Fibroblast of lung (primary cell): Measurements from ENCODE around the gene STEAP2. TPM values are rescaled to one million over a fixed set of nuclear protein-coding genes. Genes with fewer than 3 reads are reported as not detected.
A peak's percentile ranks its signal among the peaks of the same experiment; 100 is the strongest.

Source experiments
- DNase-seq, 2 donors: peaks; one replicate each; pipeline versions ENCODE4 v3.0.0 to v3.0.0-alpha.2; 2010; ENCODE audit warnings: low read depth in 2 of 2
- H2AFZ ChIP-seq: 2 replicates; pipeline ENCODE4 v1.5.1; 2012; ENCODE audit warnings: low read length, control low read depth, inconsistent platforms
- H3K27ac ChIP-seq: 2 replicates; pipeline ENCODE4 v1.5.1; 2011; ENCODE audit warnings: low read length, control low read depth; ENCODE audit not compliant: insufficient read depth
- H3K27me3 ChIP-seq: 2 replicates; pipeline ENCODE4 v1.5.1; 2011; ENCODE audit warnings: mild to moderate bottlenecking, low read length; ENCODE audit not compliant: control insufficient read depth, insufficient read depth
- H3K36me3 ChIP-seq: 2 replicates; pipeline ENCODE4 v1.5.1; 2011; ENCODE audit warnings: low read length; ENCODE audit not compliant: control insufficient read depth, insufficient read depth
- H3K4me1 ChIP-seq: 2 replicates; pipeline ENCODE4 v1.5.1; 2011; ENCODE audit warnings: low read length; ENCODE audit not compliant: control insufficient read depth, insufficient read depth; ENCODE audit errors: extremely low read depth
- H3K4me2 ChIP-seq: 2 replicates; pipeline ENCODE4 v1.5.1; 2011; ENCODE audit warnings: low read length, control low read depth; ENCODE audit not compliant: insufficient read depth; ENCODE audit errors: extremely low read depth
- H3K4me3 ChIP-seq, 4 experiments: fragments of 200-600 bp in 1 of 4; sonication (generic) in 1 of 4; replicated peaks in 1 of 4; 2 replicates each; pipeline ENCODE4 v1.5.1; 2011 to 2016; ENCODE audit warnings: low read length in 4 of 4, low read depth in 3 of 4, mild to moderate bottlenecking in 3 of 4, control low read depth in 2 of 4, inconsistent platforms in 1 of 4, mixed read lengths in 1 of 4; ENCODE audit not compliant: insufficient read depth in 1 of 4; ENCODE audit errors: control extremely low read depth in 1 of 4
- H3K79me2 ChIP-seq: 2 replicates; pipeline ENCODE4 v1.5.1; 2012; ENCODE audit warnings: mild to moderate bottlenecking, low read length, inconsistent platforms; ENCODE audit not compliant: control insufficient read depth, insufficient read depth
- H3K9ac ChIP-seq: 2 replicates; pipeline ENCODE4 v1.5.1; 2011; ENCODE audit warnings: mild to moderate bottlenecking, low read length, control low read depth; ENCODE audit not compliant: insufficient read depth
- H3K9me3 ChIP-seq: 2 replicates; pipeline ENCODE4 v1.5.1; 2012; ENCODE audit warnings: low read depth, low read length; ENCODE audit not compliant: control insufficient read depth, insufficient read depth
- H4K20me1 ChIP-seq: 2 replicates; pipeline ENCODE4 v1.5.1; 2011; ENCODE audit warnings: low read length; ENCODE audit not compliant: control insufficient read depth, insufficient read depth; ENCODE audit errors: extremely low read depth
- EZH2 ChIP-seq: IDR thresholded peaks from 2 replicates; pipeline ENCODE4 v1.5.1; 2012; ENCODE audit warnings: low read length, control low read depth, mild to moderate bottlenecking; ENCODE audit errors: missing control alignments
- polyA plus RNA-seq, 2 donors: library from polyadenylated mRNA; depleted of rRNA in 1 of 2; stranded (reverse) in 1 of 2; unstranded in 1 of 2; fragments of >200 nt; gene quantifications; 2 replicates each; pipeline ENCODE4 v1.2.1, GENCODE V29; 2011 to 2012; ENCODE audit warnings: missing spikeins in 1 of 2
- total RNA-seq: library from RNA; depleted of rRNA; stranded (reverse); fragments of >200 nt; gene quantifications from 2 replicates; pipeline ENCODE4 v1.2.1, GENCODE V29; 2014
- TF ChIP-seq, protein P1 (sequence below), 2 donors: IDR thresholded peaks in 1 of 2; conservative IDR thresholded peaks in 1 of 2; 1 replicate in 1 of 2; 2 replicates in 1 of 2; pipeline ENCODE4 v1.5.1; 2011 to 2012; ENCODE audit warnings: low read length in 2 of 2, control low read depth in 1 of 2, inconsistent platforms in 1 of 2, low read depth in 1 of 2, mild to moderate bottlenecking in 1 of 2

Gene STEAP2
- total and polyA plus RNA-seq, 2 donors (not counting 1 experiment from before 2014, with no cell fraction given), result 16.5 to 26.3 TPM

DNA sequence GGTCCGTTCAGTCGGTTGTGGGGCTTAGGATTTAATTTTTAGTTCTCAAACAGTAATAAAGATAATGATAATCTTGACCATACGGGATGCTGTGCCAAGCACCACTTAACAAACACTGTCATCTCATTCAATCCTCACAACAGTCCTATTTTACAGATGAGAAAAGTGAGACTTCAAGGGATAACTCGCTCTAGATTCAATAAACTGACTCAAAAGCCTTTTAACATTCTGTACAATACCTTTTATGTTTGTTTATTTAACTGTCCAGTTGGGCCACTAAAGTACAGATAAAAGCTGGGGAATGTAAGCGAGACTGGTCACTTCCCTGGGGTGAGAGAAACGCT lies 33.0 kb downstream of the STEAP2 start:
- no peaks in the 10 kb centered on the region for H3K27me3 ChIP-seq
- no peaks in the 10 kb centered on the region for H3K9me3 ChIP-seq
- H3K4me1 ChIP-seq, result no peaks in the 10 kb centered on the region
- peak overlapping the region; percentile 35 to 84 (median 77) for H3K4me3 ChIP-seq
- no peak for TF ChIP-seq EZH2
- TF ChIP-seq, protein P1, sequence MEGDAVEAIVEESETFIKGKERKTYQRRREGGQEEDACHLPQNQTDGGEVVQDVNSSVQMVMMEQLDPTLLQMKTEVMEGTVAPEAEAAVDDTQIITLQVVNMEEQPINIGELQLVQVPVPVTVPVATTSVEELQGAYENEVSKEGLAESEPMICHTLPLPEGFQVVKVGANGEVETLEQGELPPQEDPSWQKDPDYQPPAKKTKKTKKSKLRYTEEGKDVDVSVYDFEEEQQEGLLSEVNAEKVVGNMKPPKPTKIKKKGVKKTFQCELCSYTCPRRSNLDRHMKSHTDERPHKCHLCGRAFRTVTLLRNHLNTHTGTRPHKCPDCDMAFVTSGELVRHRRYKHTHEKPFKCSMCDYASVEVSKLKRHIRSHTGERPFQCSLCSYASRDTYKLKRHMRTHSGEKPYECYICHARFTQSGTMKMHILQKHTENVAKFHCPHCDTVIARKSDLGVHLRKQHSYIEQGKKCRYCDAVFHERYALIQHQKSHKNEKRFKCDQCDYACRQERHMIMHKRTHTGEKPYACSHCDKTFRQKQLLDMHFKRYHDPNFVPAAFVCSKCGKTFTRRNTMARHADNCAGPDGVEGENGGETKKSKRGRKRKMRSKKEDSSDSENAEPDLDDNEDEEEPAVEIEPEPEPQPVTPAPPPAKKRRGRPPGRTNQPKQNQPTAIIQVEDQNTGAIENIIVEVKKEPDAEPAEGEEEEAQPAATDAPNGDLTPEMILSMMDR (conservative IDR thresholded peaks at IDR 0.05 in 1 of 2, IDR thresholded peaks at IDR 0.05 in 1 of 2; ENCODE audit: low read depth in 1 of 2, low read length in 2 of 2), result no peak
- H3K4me2 ChIP-seq, result peak overlapping the region; percentile 1
- no peak overlapping the region for H3K27ac ChIP-seq
- DNase-seq, result no peak
- no peaks in the 10 kb centered on the region for H3K36me3 ChIP-seq
- H2AFZ ChIP-seq, result peak overlapping the region; percentile 96
- H4K20me1 ChIP-seq, result no peaks in the 10 kb centered on the region
- H3K9ac ChIP-seq, result no peak overlapping the region
- no peaks in the 10 kb centered on the region for H3K79me2 ChIP-seq

DNA sequence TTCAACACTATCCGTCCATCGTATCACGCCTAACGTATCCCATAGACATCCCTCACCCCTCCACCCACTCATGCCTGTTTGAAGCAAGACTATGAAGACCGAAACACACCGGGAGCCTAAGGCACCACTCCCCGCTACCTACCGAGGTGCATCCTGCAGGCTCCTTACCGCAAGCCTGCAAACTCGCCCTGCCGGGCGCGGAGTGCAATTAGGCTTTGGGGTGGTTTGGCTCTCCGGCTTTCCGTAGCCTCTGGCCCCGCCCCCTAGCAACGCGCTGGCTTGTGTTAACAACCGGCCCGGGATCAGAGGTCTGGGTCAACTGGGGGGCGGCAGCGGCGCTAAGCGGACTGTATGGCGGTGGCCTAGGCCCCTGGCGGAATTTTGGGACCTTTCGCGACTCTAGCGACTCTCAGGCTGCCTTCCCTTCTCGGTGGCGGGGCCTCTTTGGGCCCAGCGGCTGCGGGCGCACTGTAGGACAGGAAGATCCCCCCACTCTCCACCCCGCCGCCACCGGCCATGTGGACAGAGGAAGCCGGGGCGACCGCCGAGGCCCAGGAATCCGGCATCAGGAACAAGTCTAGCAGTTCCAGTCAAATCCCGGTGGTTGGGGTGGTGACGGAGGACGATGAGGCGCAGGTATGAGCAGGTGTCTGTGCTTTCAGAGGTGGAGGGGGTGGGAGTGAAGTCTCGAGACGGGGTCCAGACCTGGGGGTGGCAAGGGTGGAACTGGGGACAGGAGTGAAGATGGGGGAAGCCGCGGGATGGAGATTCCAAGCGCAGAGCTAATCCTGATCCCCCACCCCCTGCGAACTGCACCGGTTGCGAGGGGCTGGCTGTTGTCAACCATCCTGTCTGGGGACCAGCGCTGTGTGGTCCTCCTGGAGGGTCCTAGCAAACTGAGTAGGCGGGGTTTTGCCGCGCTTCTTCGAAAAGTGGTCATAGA lies 33.6 kb downstream of the STEAP2 start, which contains the start of gene CFAP69:
TSS of gene CFAP69 (plus strand) at position 266 of the 943 bp plus-strand sequence. CDS start at position 517, 251 bp downstream.
- H3K27ac ChIP-seq, result peak within 1 kb of the TSS; percentile 41

DNA sequence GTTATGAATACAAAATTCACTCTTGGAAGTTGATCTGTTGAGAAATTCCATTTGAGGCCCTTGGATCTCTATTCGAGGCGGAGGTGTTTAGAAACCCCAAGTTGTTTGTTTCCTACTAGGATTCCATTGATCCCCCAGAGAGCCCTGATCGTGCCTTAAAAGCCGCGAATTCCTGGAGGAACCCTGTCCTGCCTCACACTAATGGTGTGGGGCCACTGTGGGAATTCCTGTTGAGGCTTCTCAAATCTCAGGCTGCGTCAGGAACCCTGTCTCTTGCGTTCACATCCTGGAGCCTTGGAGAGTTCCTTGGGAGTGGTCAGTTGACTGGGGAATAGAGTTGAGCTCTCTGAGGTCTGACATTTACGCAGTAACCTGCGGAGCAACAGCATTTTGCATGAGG lies 34.6 kb downstream of the STEAP2 start:
- TF ChIP-seq EZH2, result no peak
- TF ChIP-seq, protein P1 (conservative IDR thresholded peaks at IDR 0.05 in 1 of 2, IDR thresholded peaks at IDR 0.05 in 1 of 2; ENCODE audit: low read depth in 1 of 2, low read length in 2 of 2), result no peak
- Histone ChIP-seq H3K9ac (no peak overlapping the region), H2AFZ (peak overlapping the region; percentile 77), H3K27ac (no peak overlapping the region), H3K27me3 (no peaks in the 10 kb centered on the region), H4K20me1 (no peaks in the 10 kb centered on the region), H3K4me2 (peak overlapping the region; percentile 85), H3K9me3 (no peaks in the 10 kb centered on the region), H3K36me3 (no peaks in the 10 kb centered on the region), H3K4me3 (peak overlapping the region in 2 of 4 experiments; percentile 83 to 84), H3K4me1 (peaks cover under 1% of the 10 kb centered on the region), H3K79me2 (no peaks in the 10 kb centered on the region)
- DNase-seq, result peak; percentile 38 to 61

More for the DNA sequence above, 33.6 kb downstream of the STEAP2 start, which contains the start of gene CFAP69:
- Histone ChIP-seq H3K79me2 (no peaks in the 10 kb centered on the region), H2AFZ (peak within 1 kb of the TSS; percentile 96), H3K4me1 (no peaks in the 10 kb centered on the region), H3K4me2 (peak within 1 kb of the TSS; percentile 85), H3K4me3 (peak within 1 kb of the TSS; percentile 35 to 84 (median 77)), H3K27me3 (no peaks in the 10 kb centered on the region), H3K9ac (peak within 1 kb of the TSS; percentile 53), H3K36me3 (no peaks in the 10 kb centered on the region), H4K20me1 (no peaks in the 10 kb centered on the region), H3K9me3 (no peaks in the 10 kb centered on the region)
- no peak for TF ChIP-seq EZH2
- TF ChIP-seq, protein P1 (conservative IDR thresholded peaks at IDR 0.05 in 1 of 2, IDR thresholded peaks at IDR 0.05 in 1 of 2; ENCODE audit: low read depth in 1 of 2, low read length in 2 of 2), result peak; percentile 33 to 46
- peak; percentile 86 to 88 for DNase-seq
